K562 (cell line): ENCODE results near the gene ALG1L2. TPM values are rescaled to one million over a fixed set of nuclear protein-coding genes. Genes with fewer than 3 reads are reported as not detected.
A peak's percentile ranks its signal among the peaks of the same experiment; 100 is the strongest.

ENCODE experiments used
- ATAC-seq: fragments of 200-7000 bp; cut with Tn5 transposase; 3 replicates; pipeline ENCODE4 v1.9.1; 2020; ENCODE audit warnings: moderate library complexity
- BruUV-seq: library from RNA; stranded (reverse); fragments of 400-500 nt; replicated peaks from 2 replicates; lab custom pipeline; 2021; lab: Mats Ljungman, UMichigan
- CTCF ChIA-PET: fragments of 300-600 bp; formaldehyde crosslinking; extraction: SDS; loops from one replicate; lab custom pipeline; 2021; ENCODE audit warnings: low intra/inter-chr PET ratio; lab: Yijun Ruan, JAX
- POLR2A ChIA-PET: fragments of 300-600, 350-650 bp; sonication (Branson Sonifier 250); formaldehyde crosslinking; extraction: SDS; loops from one replicate; lab custom pipeline; 2021; ENCODE audit warnings: antibody characterized with exemption, inconsistent platforms; lab: Yijun Ruan, JAX
- DNase-seq, 4 experiments: peaks; one replicate each; pipeline versions ENCODE4 v3.0.0 to v3.0.0-alpha.2; 2011 to 2018; ENCODE audit warnings: low spot score in 3 of 4, mixed read lengths in 3 of 4; ENCODE audit errors: extremely low read depth in 1 of 4
- FAIRE-seq: peaks from 2 replicates; lab custom pipeline; 2011; peaks lifted over from hg19 to GRCh38; lab: Jason Lieb, UNC
- H2AFZ ChIP-seq: 2 replicates; pipeline ENCODE4 v1.6.0; 2011; ENCODE audit warnings: low read depth, low read length, control low read depth, inconsistent platforms
- H3K27ac ChIP-seq: fragments of 200-600 bp; 3 replicates; pipeline ENCODE4 v1.8.0; 2011; ENCODE audit warnings: low read depth, mild to moderate bottlenecking, control low read depth, inconsistent platforms, low read length, moderate library complexity, mixed read lengths; ENCODE audit errors: extremely low read depth
- H3K27me3 ChIP-seq, 2 experiments: fragments of 300-600 bp in 1 of 2; 2 replicates in 1 of 2; 3 replicates in 1 of 2; pipeline versions ENCODE4 v1.6.0 to v1.8.0; 2011; ENCODE audit warnings: inconsistent platforms in 2 of 2, low read length in 2 of 2, mild to moderate bottlenecking in 1 of 2, mixed read lengths in 1 of 2, moderate library complexity in 1 of 2; ENCODE audit not compliant: control insufficient read depth in 2 of 2, insufficient read depth in 2 of 2
- H3K36me3 ChIP-seq: fragments of 300-600 bp; 3 replicates; pipeline ENCODE4 v1.8.0; 2011; ENCODE audit warnings: mild to moderate bottlenecking, low read length, inconsistent platforms; ENCODE audit not compliant: control insufficient read depth, insufficient read depth
- H3K4me1 ChIP-seq, 2 experiments: fragments of 200-600 bp in 1 of 2; replicated peaks in 1 of 2; 2 replicates in 1 of 2; 3 replicates in 1 of 2; pipeline versions ENCODE4 v1.5.1 to v1.8.0; 2011; ENCODE audit warnings: inconsistent platforms in 2 of 2, low read length in 2 of 2, mild to moderate bottlenecking in 1 of 2, mixed read lengths in 1 of 2, moderate library complexity in 1 of 2; ENCODE audit not compliant: control insufficient read depth in 2 of 2, insufficient read depth in 2 of 2
- H3K4me2 ChIP-seq: 2 replicates; pipeline ENCODE4 v1.6.1; 2011; ENCODE audit warnings: low read length, control low read depth, inconsistent platforms, mixed read lengths; ENCODE audit not compliant: insufficient read depth
- H3K4me3 ChIP-seq: fragments of 200-600 bp; sonication (generic), shearing (Covaris generic); 2 replicates; pipeline ENCODE4 v1.5.1; 2016; ENCODE audit warnings: control low read depth, inconsistent platforms
- H3K79me2 ChIP-seq: fragments of 200-600 bp; 3 replicates; pipeline ENCODE4 v1.8.0; 2011; ENCODE audit warnings: low read length, inconsistent platforms; ENCODE audit not compliant: control insufficient read depth, insufficient read depth
- H3K9ac ChIP-seq, 2 experiments: 2 replicates each; pipeline versions ENCODE4 v1.6.0 to v1.6.1; 2011; ENCODE audit warnings: low read depth in 2 of 2, low read length in 2 of 2, control low read depth in 1 of 2, inconsistent platforms in 1 of 2, mild to moderate bottlenecking in 1 of 2, mixed read lengths in 1 of 2; ENCODE audit not compliant: insufficient read depth in 1 of 2
- H3K9me1 ChIP-seq: one replicate; pipeline ENCODE4 v1.6.0; 2011; ENCODE audit warnings: inconsistent platforms, mild to moderate bottlenecking, low read length, moderate library complexity; ENCODE audit not compliant: control insufficient read depth, insufficient read depth
- H3K9me3 ChIP-seq: replicated peaks from 2 replicates; pipeline ENCODE4 v1.5.1; 2011; ENCODE audit warnings: low read depth, low read length, inconsistent platforms; ENCODE audit not compliant: control insufficient read depth, insufficient read depth
- H4K20me1 ChIP-seq: replicated peaks from 2 replicates; pipeline ENCODE4 v1.6.1; 2011; ENCODE audit warnings: low read length, inconsistent platforms, mixed read lengths; ENCODE audit not compliant: control insufficient read depth, insufficient read depth
- BHLHE40 ChIP-seq: IDR thresholded peaks from 2 replicates; pipeline ENCODE4 v1.6.1; 2011; ENCODE audit warnings: low read length, improper control_type of control experiment
- CBFA2T2 ChIP-seq: fragments of 450-650 bp; conservative IDR thresholded peaks from 2 replicates; pipeline ENCODE4 v1.6.1; 2017; ENCODE audit warnings: mild to moderate bottlenecking
- ELK3 ChIP-seq: fragments of 450-650 bp; formaldehyde crosslinking; IDR thresholded peaks from 2 replicates; pipeline ENCODE4 v1.4.0; 2020; ENCODE audit warnings: mild to moderate bottlenecking
- EZH2 ChIP-seq: IDR thresholded peaks from 2 replicates; pipeline ENCODE4 v1.6.1; 2012; ENCODE audit warnings: low read depth, mild to moderate bottlenecking, inconsistent platforms, low read length, borderline replicate concordance
- GTF2F1 ChIP-seq: IDR thresholded peaks from 2 replicates; pipeline ENCODE4 v1.6.1; 2011; ENCODE audit warnings: low read depth, low read length, improper control_type of control experiment
- POLR3A ChIP-seq: IDR thresholded peaks from 2 replicates; pipeline ENCODE4 v1.6.1; 2011; ENCODE audit warnings: borderline replicate concordance, mild to moderate bottlenecking, moderate library complexity; ENCODE audit not compliant: insufficient read length, insufficient read depth; ENCODE audit errors: extremely low read depth
- RBBP5 ChIP-seq: fragments of 200-600 bp; sonication (generic); IDR thresholded peaks from 2 replicates; pipeline ENCODE4 v1.6.1; 2012; ENCODE audit warnings: borderline replicate concordance, mild to moderate bottlenecking, low read length, control low read depth, inconsistent platforms; ENCODE audit not compliant: insufficient read depth, poor library complexity, severe bottlenecking
- RBM39 ChIP-seq: fragments of 200-400 bp; formaldehyde crosslinking; optimal IDR thresholded peaks from 2 replicates; pipeline ENCODE3; 2018; ENCODE audit warnings: low read depth, low read length
- RFX5 ChIP-seq: IDR thresholded peaks from 2 replicates; pipeline ENCODE4 v1.6.1; 2011; ENCODE audit warnings: low read depth, mild to moderate bottlenecking, improper control_type of control experiment, low read length
- SRSF9 ChIP-seq: fragments of 200-400 bp; formaldehyde crosslinking; IDR thresholded peaks from 2 replicates; pipeline ENCODE4 v1.6.1; 2017; ENCODE audit warnings: low read depth, low read length, borderline replicate concordance
- TBL1XR1 ChIP-seq, 2 experiments: IDR thresholded peaks; 2 replicates each; pipeline ENCODE4 v1.6.1; 2012; ENCODE audit warnings: improper control_type of control experiment in 2 of 2, low read length in 2 of 2, mild to moderate bottlenecking in 1 of 2
- TEAD4 ChIP-seq, 2 experiments: sonication (generic) in 1 of 2; formaldehyde crosslinking in 1 of 2; IDR thresholded peaks; 2 replicates each; pipeline versions ENCODE4 v1.6.1 to v1.8.0; 2012 to 2022; ENCODE audit warnings: borderline replicate concordance in 1 of 2, inconsistent platforms in 1 of 2, low read length in 1 of 2, mild to moderate bottlenecking in 1 of 2, missing genetic modification reagents in 1 of 2
- TRIM28 ChIP-seq: fragments of 450-650 bp; IDR thresholded peaks from 2 replicates; pipeline ENCODE4 v1.6.1; 2017
- XRCC5 ChIP-seq: fragments of 200-400 bp; formaldehyde crosslinking; IDR thresholded peaks from 2 replicates; pipeline ENCODE4 v1.6.1; 2017; ENCODE audit warnings: low read depth, mild to moderate bottlenecking, low read length
- ZNF212 ChIP-seq: fragments of 450-650 bp; formaldehyde crosslinking; IDR thresholded peaks from 2 replicates; pipeline ENCODE4 v1.4.0; 2020; ENCODE audit warnings: mild to moderate bottlenecking
- WGBS: fragments of 100-300 bp; shearing (Covaris generic); methylation state at CpG from one replicate; pipeline ENCODE4 v1.1.6; 2016; ENCODE audit warnings: low coverage, mixed read lengths; ENCODE audit not compliant: insufficient coverage; ENCODE audit errors: missing lambda C conversion rate; 5-methylcytosine and 5-hydroxymethylcytosine counted together
- in situ Hi-C: fragments of 300-500 bp; cut with MboI; formaldehyde crosslinking; loops from 4 replicates; pipeline ENCODE4 v1.15.0; 2018; ENCODE audit warnings: inconsistent platforms, mixed read lengths
- intact Hi-C: fragments of 100-400 bp; cut with micrococcal nuclease; formaldehyde crosslinking; loops from 2 replicates; pipeline ENCODE4 v1.14.2; 2022
- polyA plus RNA-seq, 8 experiments: library from polyadenylated mRNA; depleted of rRNA in 4 of 8; stranded (reverse) in 5 of 8; unstranded in 3 of 8; fragments of >200 nt; fragmentation: Nextera tagmentation in 2 of 8; fragmentation: Illumina TruSeq in 1 of 8; extraction: Ambion mirVana in 2 of 8; extraction: Trizol in 1 of 8; gene quantifications; 2 replicates each; pipeline versions ENCODE4 v1.2.1 to v1.2.3, GENCODE V29; 2011 to 2014; ENCODE audit warnings: inconsistent platforms in 1 of 8, missing spikeins in 1 of 8
- total RNA-seq, 7 experiments: library from RNA; depleted of rRNA in 6 of 7; stranded (reverse); fragments of >200 nt in 6 of 7; fragmentation: Illumina TruSeq in 2 of 7; extraction: Trizol in 2 of 7; gene quantifications; 2 replicates each; pipeline versions ENCODE4 v1.2.1 to v1.2.3, GENCODE V29; 2011 to 2021; ENCODE audit warnings: low replicate concordance in 1 of 7
- TF ChIP-seq, protein P1 (sequence below): fragments of 250-450 bp; sonication (Bioruptor Pico); IDR thresholded peaks from 2 replicates; pipeline ENCODE4 v1.9.0; 2021; ENCODE audit warnings: mild to moderate bottlenecking
- TF ChIP-seq, protein P2 (sequence below): fragments of 450-650 bp; IDR thresholded peaks from 2 replicates; pipeline ENCODE4 v1.6.1; 2016; ENCODE audit warnings: antibody characterized with exemption
- TF ChIP-seq, protein P3 (sequence below): fragments of 250-450 bp; sonication (Bioruptor Pico); IDR thresholded peaks from 2 replicates; pipeline ENCODE4 v1.8.0; 2021; ENCODE audit warnings: moderate library complexity, mild to moderate bottlenecking, inconsistent platforms

Gene ALG1L2
- total and polyA plus RNA-seq, 9 of the 15 experiments (the other 6 are each of a cell fraction or from before 2014, with no cell fraction given), result 0.10 to 1.1 (median 0.33) TPM; not detected in 2

DNA sequence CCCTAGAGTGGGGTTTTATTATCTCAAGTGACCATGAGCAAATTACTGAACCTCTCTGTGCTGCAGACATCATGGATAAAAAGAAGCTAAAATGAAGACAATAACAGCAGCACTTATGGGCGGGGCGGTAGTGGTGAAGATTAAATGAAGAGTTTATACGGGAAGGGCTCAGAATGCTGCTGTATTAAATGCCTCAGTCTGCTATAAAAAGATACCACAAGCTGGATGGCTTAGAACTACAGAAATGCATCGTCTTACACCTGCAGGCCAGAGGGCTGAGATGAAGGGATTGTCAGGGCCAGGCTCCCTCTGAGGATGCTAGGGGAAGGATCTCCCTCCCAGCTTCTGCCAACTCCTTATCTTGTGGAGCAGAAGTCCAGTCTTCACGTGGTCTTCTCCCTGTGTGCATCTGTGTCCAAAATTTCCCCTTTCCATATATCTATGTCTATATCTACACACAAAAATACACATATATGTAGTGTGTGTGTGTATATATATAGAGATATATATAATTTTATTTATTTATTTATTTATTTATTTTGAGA is 2.9 kb downstream of the ALG1L2 start (continued):
- TF ChIP-seq SRSF9 (no peak), TRIM28 (no peak), EZH2 (no peak), RBM39 (no peak), RBBP5 (no peak), TEAD4 (IDR thresholded peaks at IDR 0.05; ENCODE audit: low read length) (0 out of 2 replicates have a peak, but pooled peaks have one; percentile 34), TEAD4 (CRISPR knock-in tag; IDR thresholded peaks at IDR 0.05; ENCODE audit: borderline replicate concordance) (no peak), BHLHE40 (peak; percentile 62; the same call in 1 of the 2 replicates), CBFA2T2 (0 out of 2 replicates have a peak, but pooled peaks have one; percentile 33)
- TF ChIP-seq, protein P1, sequence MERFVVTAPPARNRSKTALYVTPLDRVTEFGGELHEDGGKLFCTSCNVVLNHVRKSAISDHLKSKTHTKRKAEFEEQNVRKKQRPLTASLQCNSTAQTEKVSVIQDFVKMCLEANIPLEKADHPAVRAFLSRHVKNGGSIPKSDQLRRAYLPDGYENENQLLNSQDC (CRISPR knock-in tag), result no peak

DNA sequence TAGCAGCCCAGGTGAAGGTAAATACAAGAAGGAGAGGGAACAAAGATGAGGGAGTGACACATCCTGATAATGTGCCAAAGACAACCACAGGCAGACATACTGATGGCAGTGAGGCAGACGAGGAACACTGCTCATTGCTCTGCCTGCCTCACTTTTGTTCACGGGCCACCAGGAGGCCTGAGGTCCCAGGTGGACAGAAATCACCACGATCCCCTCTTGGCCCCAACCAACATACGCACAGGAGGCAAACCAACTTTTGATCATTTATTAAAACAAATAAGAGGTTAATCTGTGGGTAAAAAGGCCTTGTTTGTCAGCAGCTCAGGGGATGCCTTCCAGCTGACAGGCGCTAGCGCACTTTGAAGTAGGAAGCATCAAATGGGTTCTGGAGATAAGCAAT is 4.2 kb downstream of the ALG1L2 start:
- no peaks in the 10 kb centered on the region for H3K9me3 ChIP-seq
- ATAC-seq (peak; percentile 49; the same call in 2 of the 3 replicates), FAIRE-seq (no peak), DNase-seq (no peak)
- no peak overlapping the region for H2AFZ ChIP-seq
- no TSS peak for BruUV-seq
- intact Hi-C loops, result no loop called here
- H3K27ac ChIP-seq, result no peak overlapping the region
- H3K79me2 ChIP-seq, result no peaks in the 10 kb centered on the region
- H3K27me3 ChIP-seq, result peaks cover 0 to 10% of the 10 kb centered on the region in 2 experiments; a peak in 1 of 5 replicates
- H3K36me3 ChIP-seq, result no peaks in the 10 kb centered on the region
- in situ Hi-C loops, result no loop called here
- no peak overlapping the region for H3K4me2 ChIP-seq
- H3K9ac ChIP-seq, result no peak overlapping the region
- no peaks in the 10 kb centered on the region; a peak in 2 of 5 replicates for H3K4me1 ChIP-seq
- 11% methylated on average over 6 of the region's 6 CpGs for WGBS
- no peaks in the 10 kb centered on the region for H3K9me1 ChIP-seq
- POLR2A ChIA-PET, result no interaction called here
- CTCF ChIA-PET, result no interaction called here
- no peak overlapping the region for H3K4me3 ChIP-seq
- H4K20me1 ChIP-seq, result no peaks in the 10 kb centered on the region
- TF ChIP-seq, protein P2, sequence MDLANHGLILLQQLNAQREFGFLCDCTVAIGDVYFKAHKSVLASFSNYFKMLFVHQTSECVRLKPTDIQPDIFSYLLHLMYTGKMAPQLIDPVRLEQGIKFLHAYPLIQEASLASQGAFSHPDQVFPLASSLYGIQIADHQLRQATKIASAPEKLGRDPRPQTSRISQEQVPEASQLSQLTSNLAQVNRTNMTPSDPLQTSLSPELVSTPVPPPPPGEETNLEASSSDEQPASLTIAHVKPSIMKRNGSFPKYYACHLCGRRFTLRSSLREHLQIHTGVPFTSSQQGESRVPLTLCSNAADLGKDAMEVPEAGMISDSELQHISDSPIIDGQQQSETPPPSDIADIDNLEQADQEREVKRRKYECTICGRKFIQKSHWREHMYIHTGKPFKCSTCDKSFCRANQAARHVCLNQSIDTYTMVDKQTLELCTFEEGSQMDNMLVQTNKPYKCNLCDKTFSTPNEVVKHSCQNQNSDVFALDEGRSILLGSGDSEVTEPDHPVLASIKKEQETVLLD, result no peak
- TF ChIP-seq TBL1XR1 (IDR thresholded peaks at IDR 0.05; ENCODE audit: low read length in 2 of 2) (no peak), GTF2F1 (no peak), POLR3A (no peak), ELK3 (CRISPR knock-in tag) (no peak), XRCC5 (no peak), RFX5 (no peak), ZNF212 (CRISPR knock-in tag) (no peak)
- TF ChIP-seq, protein P3, sequence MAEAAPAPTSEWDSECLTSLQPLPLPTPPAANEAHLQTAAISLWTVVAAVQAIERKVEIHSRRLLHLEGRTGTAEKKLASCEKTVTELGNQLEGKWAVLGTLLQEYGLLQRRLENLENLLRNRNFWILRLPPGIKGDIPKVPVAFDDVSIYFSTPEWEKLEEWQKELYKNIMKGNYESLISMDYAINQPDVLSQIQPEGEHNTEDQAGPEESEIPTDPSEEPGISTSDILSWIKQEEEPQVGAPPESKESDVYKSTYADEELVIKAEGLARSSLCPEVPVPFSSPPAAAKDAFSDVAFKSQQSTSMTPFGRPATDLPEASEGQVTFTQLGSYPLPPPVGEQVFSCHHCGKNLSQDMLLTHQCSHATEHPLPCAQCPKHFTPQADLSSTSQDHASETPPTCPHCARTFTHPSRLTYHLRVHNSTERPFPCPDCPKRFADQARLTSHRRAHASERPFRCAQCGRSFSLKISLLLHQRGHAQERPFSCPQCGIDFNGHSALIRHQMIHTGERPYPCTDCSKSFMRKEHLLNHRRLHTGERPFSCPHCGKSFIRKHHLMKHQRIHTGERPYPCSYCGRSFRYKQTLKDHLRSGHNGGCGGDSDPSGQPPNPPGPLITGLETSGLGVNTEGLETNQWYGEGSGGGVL (CRISPR knock-in tag), result no peak
